SK-N-SH (cell line): Measurements from ENCODE around the gene ATP4A.

Source experiments
- CTCF ChIP-seq: fragments of 200-600 bp; sonication (generic); IDR thresholded peaks from 2 replicates; pipeline ENCODE4 v1.6.1; 2017; ENCODE audit warnings: antibody characterized with exemption, mild to moderate bottlenecking, moderate library complexity
- EP300 ChIP-seq, 2 experiments: IDR thresholded peaks; 2 replicates each; pipeline versions ENCODE4 v1.4.0 to v1.6.1; 2012; ENCODE audit warnings: borderline replicate concordance in 1 of 2, low read depth in 1 of 2, low read length in 1 of 2
- EZH2phosphoT487 ChIP-seq: fragments of 200-600 bp; sonication (generic); IDR thresholded peaks from 2 replicates; pipeline ENCODE4 v1.6.1; 2017; ENCODE audit warnings: low read depth, mixed run types, mild to moderate bottlenecking, antibody characterized with exemption, moderate library complexity, borderline replicate concordance
- FOSL2 ChIP-seq: IDR thresholded peaks from 2 replicates; pipeline ENCODE4 v1.4.0; 2012; ENCODE audit warnings: low read depth, mild to moderate bottlenecking, moderate library complexity, borderline replicate concordance
- FOXM1 ChIP-seq: IDR thresholded peaks from 2 replicates; pipeline ENCODE4 v1.4.0; 2012; ENCODE audit warnings: low read depth, mild to moderate bottlenecking
- RAD21 ChIP-seq: IDR thresholded peaks from 2 replicates; pipeline ENCODE4 v1.6.1; 2012; ENCODE audit warnings: mild to moderate bottlenecking, low read length
- SIN3A ChIP-seq: IDR thresholded peaks from 2 replicates; pipeline ENCODE4 v1.6.1; 2012; ENCODE audit warnings: low read depth, mild to moderate bottlenecking, low read length, moderate library complexity, borderline replicate concordance
- TAF1 ChIP-seq: IDR thresholded peaks from 2 replicates; pipeline ENCODE4 v1.6.1; 2012; ENCODE audit warnings: low read depth, mild to moderate bottlenecking, low read length, moderate library complexity, borderline replicate concordance
- USF2 ChIP-seq: fragments of 150-350 bp; IDR thresholded peaks from 2 replicates; pipeline ENCODE4 v1.6.1; 2017; ENCODE audit warnings: antibody characterized with exemption, low read length, low read depth, borderline replicate concordance

GRCh38 chr19:35612559-35613321 is 49.3 kb upstream of the ATP4A start, which contains the start of gene HAUS5:
- TF ChIP-seq USF2 = no peak
- TF ChIP-seq FOSL2 = no peak
- no peak for TF ChIP-seq CTCF
- TF ChIP-seq FOXM1 = no peak
- TF ChIP-seq SIN3A = peak; percentile 95
- no peak for TF ChIP-seq EZH2phosphoT487
- TF ChIP-seq RAD21 = no peak
- TF ChIP-seq EP300 (IDR thresholded peaks at IDR 0.05; ENCODE audit: borderline replicate concordance in 1 of 2, low read depth in 1 of 2, low read length in 1 of 2) = no peak
- peak; percentile 61; the same call in 1 of the 2 replicates for TF ChIP-seq TAF1
